Subcutaneous abdominal adipose tissue (tissue), 5 donors: ENCODE measurements around the gene TVP23A.

Experiments used
- H3K27ac ChIP-seq: one replicate; pipeline ENCODE4 v1.7.0; 2013; ENCODE audit warnings: low read depth, mild to moderate bottlenecking, inconsistent platforms, low read length, moderate library complexity
- H3K27me3 ChIP-seq, 5 donors: one replicate each; pipeline ENCODE4 v1.7.0; 2013; ENCODE audit warnings: low read length in 5 of 5, inconsistent platforms in 1 of 5; ENCODE audit not compliant: control insufficient read depth in 5 of 5, insufficient read depth in 4 of 5
- H3K36me3 ChIP-seq, 5 donors: one replicate each; pipeline ENCODE4 v1.7.0; 2013; ENCODE audit warnings: low read length in 5 of 5; ENCODE audit not compliant: control insufficient read depth in 5 of 5, insufficient read depth in 5 of 5
- H3K4me1 ChIP-seq, 5 donors: one replicate each; pipeline ENCODE4 v1.7.0; 2013; ENCODE audit warnings: low read length in 5 of 5, mild to moderate bottlenecking in 3 of 5, moderate library complexity in 1 of 5; ENCODE audit not compliant: control insufficient read depth in 5 of 5, insufficient read depth in 5 of 5
- H3K4me3 ChIP-seq, 5 donors: one replicate each; pipeline ENCODE4 v1.7.0; 2013; ENCODE audit warnings: low read length in 5 of 5, low read depth in 1 of 5
- H3K9ac ChIP-seq, 5 donors: one replicate each; pipeline ENCODE4 v1.7.0; 2013; ENCODE audit warnings: low read length in 5 of 5, mild to moderate bottlenecking in 4 of 5, moderate library complexity in 3 of 5
- H3K9me3 ChIP-seq, 5 donors: one replicate each; pipeline ENCODE4 v1.7.0; 2013; ENCODE audit warnings: low read length in 5 of 5; ENCODE audit not compliant: control insufficient read depth in 5 of 5
- donor health status: healthy.
- donor health status: healthy.
- donor health status: healthy.
- donor health status: healthy.
- donor health status: healthy.

TVP23A gene

GRCh38 chr16:10827691-10828341 is 9.2 kb upstream of the TVP23A start:
- Histone ChIP-seq H3K4me3 (peak overlapping the region in 3 of 5 donors; percentile 3 to 42 (median 11)), H3K4me1 (peaks cover 8 to 36% (median 28%) of the 10 kb centered on the region in 5 donors), H3K27me3 (no peaks in the 10 kb centered on the region)

GRCh38 chr16:10824111-10824893 is 5.7 kb upstream of the TVP23A start:
- H3K9me3 ChIP-seq: no peaks in the 10 kb centered on the region
- H3K4me3 ChIP-seq: no peak overlapping the region
- H3K9ac ChIP-seq: no peak overlapping the region
- peaks cover 8 to 24% (median 20%) of the 10 kb centered on the region in 5 donors for H3K4me1 ChIP-seq
- no peak overlapping the region for H3K27ac ChIP-seq
- no peaks in the 10 kb centered on the region for H3K36me3 ChIP-seq
- H3K27me3 ChIP-seq: no peaks in the 10 kb centered on the region

More at GRCh38 chr16:10827691-10828341, 9.2 kb upstream of the TVP23A start:
- no peaks in the 10 kb centered on the region for H3K9me3 ChIP-seq
- peak overlapping the region; percentile 50 to 75 (median 59) for H3K9ac ChIP-seq
- H3K27ac ChIP-seq: peak overlapping the region; percentile 94
- H3K36me3 ChIP-seq: no peaks in the 10 kb centered on the region

GRCh38 chr16:10822702-10823101 is 4.1 kb upstream of the TVP23A start:
- Histone ChIP-seq H3K9me3 (no peaks in the 10 kb centered on the region), H3K4me1 (peaks cover 0 to 8% (median 4%) of the 10 kb centered on the region in 5 donors), H3K27ac (no peak overlapping the region), H3K4me3 (no peak overlapping the region), H3K36me3 (no peaks in the 10 kb centered on the region), H3K9ac (no peak overlapping the region), H3K27me3 (peaks cover 0 to 3% (median under 1%) of the 10 kb centered on the region in 5 donors)

GRCh38 chr16:10820546-10820945 is 2.0 kb upstream of the TVP23A start:
- Histone ChIP-seq H3K27ac (no peak overlapping the region), H3K9ac (no peak overlapping the region), H3K36me3 (no peaks in the 10 kb centered on the region), H3K27me3 (peaks cover 0 to 8% (median 3%) of the 10 kb centered on the region in 5 donors), H3K4me3 (no peak overlapping the region), H3K4me1 (peaks cover 0 to 4% (median 0%) of the 10 kb centered on the region in 5 donors), H3K9me3 (no peaks in the 10 kb centered on the region)

GRCh38 chr16:10817514-10817913 is 1.1 kb downstream of the TVP23A start:
- H3K36me3 ChIP-seq: no peaks in the 10 kb centered on the region
- no peak overlapping the region for H3K4me3 ChIP-seq
- no peaks in the 10 kb centered on the region for H3K9me3 ChIP-seq
- H3K9ac ChIP-seq: no peak overlapping the region
- H3K27me3 ChIP-seq: peaks cover 0 to 8% (median 3%) of the 10 kb centered on the region in 5 donors
- H3K4me1 ChIP-seq: peaks cover 0 to 4% (median 0%) of the 10 kb centered on the region in 5 donors
- no peak overlapping the region for H3K27ac ChIP-seq

DNA sequence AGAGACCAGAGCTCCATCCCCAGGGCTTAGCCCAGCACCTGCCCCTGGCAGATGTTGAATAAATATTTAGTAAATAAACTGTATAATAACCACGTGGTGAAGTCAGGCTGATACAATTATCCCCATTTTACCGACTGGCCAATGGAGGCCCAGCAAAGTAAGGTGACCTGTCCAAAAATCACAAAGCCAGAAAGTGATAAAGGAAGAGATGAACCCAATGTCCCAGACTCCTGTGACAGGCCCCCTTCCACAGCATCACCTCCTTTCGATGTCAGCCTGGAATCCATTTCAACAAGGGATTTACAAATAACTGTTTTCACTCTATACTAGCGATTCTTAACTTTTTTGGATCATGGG is 5.5 kb downstream of the TVP23A start:
- H3K9me3 ChIP-seq: peaks cover 0 to 3% (median 0%) of the 10 kb centered on the region in 5 donors
- H3K27ac ChIP-seq: no peak overlapping the region
- no peaks in the 10 kb centered on the region for H3K36me3 ChIP-seq
- H3K27me3 ChIP-seq: peaks cover 0 to 8% (median 3%) of the 10 kb centered on the region in 5 donors
- H3K4me3 ChIP-seq: no peak overlapping the region
- H3K9ac ChIP-seq: no peak overlapping the region
- H3K4me1 ChIP-seq: peaks cover 0 to 7% (median 0%) of the 10 kb centered on the region in 5 donors

DNA sequence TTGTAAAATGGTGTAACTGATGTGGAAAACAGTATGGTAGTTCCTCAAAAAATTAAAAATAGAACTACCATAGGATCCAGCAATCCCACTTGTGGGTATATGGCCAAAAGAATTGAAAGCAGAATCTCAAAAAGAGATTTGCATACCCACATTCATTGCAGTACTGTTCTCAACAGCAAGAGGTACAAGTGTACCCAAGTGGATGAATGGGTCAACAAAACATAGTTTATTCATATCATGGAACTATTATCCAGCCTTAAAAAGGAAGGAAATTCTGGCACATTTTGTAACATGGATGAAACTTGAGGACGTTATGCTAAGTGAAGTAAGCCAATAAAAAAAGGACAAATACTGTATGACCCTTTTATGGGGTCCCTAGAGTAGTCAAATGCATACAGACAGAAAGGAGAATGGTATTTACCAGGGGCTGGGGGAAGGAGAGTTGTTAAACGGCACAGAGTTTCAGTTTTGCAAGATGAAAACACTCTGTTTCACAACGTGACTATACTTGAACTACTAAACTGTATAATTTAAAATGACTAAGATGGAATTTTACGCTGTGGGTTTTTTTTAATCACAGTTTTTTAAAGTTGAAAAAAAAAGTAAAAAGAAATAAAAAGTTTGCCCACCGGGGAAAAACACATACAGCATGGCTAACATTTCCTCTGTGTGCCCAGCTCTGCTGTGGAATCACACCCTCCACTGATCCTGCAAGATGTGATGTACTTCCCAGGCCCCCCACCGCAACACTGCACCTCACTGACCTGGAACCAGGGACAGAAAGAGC is 6.1 kb downstream of the TVP23A start:
- Histone ChIP-seq H3K27me3 (peaks cover 0 to 3% (median 1%) of the 10 kb centered on the region in 5 donors), H3K4me1 (peaks cover 0 to 7% (median 0%) of the 10 kb centered on the region in 5 donors), H3K36me3 (no peaks in the 10 kb centered on the region), H3K27ac (no peak overlapping the region), H3K9ac (no peak overlapping the region), H3K9me3 (peaks cover 0 to 3% (median 0%) of the 10 kb centered on the region in 5 donors), H3K4me3 (no peak overlapping the region)

DNA sequence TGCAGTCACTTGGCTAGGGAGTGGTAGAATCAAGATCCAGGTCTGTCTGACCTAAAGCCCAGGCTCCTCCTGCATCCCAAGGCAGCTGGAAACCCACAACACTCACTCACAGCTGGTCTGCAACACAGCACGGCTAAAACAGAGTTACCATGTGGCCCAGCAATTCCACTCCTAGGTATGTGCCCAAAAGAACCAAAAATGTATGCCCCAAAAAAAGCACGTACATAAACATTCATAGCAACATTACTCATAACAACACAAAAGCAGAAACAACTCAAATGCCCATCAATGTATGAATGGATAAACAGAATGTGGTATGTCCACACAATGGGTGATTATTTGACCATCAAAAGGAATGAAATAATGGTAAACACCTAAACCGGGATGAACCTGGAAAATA is 8.9 kb downstream of the TVP23A start:
- H3K9me3 ChIP-seq: peaks cover 0 to 3% (median 0%) of the 10 kb centered on the region in 5 donors
- H3K36me3 ChIP-seq: no peaks in the 10 kb centered on the region
- no peak overlapping the region for H3K9ac ChIP-seq
- H3K4me1 ChIP-seq: peaks cover 0 to 8% (median 0%) of the 10 kb centered on the region in 5 donors
- no peaks in the 10 kb centered on the region for H3K27me3 ChIP-seq
- H3K27ac ChIP-seq: no peak overlapping the region
- H3K4me3 ChIP-seq: no peak overlapping the region

DNA sequence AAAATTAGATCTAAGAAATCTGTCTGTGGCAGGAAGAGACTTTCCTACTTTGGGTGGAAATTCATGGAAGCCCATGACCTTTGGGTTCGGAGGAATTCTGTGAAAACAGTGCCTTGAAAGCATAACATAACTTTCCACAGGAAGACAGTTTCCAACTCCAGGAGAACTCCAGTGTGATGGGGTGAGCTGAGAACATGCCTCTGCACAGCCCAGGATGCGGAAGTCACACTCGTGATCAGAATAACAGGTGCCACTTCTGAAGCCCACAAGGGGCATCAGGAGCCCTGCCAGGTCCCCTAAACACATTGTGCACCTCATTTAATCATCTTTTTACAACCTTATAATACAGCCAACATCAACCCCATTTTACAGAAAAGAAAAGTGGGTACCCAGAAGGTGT is 9.7 kb downstream of the TVP23A start:
- Histone ChIP-seq H3K27me3 (no peaks in the 10 kb centered on the region), H3K9ac (no peak overlapping the region), H3K9me3 (peaks cover 0 to 3% (median 0%) of the 10 kb centered on the region in 5 donors), H3K36me3 (no peaks in the 10 kb centered on the region), H3K4me1 (peaks cover 0 to 8% (median 0%) of the 10 kb centered on the region in 5 donors), H3K4me3 (no peak overlapping the region), H3K27ac (no peak overlapping the region)
